IMR-90 (cell line): Measurements from ENCODE around the gene AS3MT. TPM values are rescaled to one million over a fixed set of nuclear protein-coding genes. Genes with fewer than 3 reads are reported as not detected.

ENCODE experiments used
- ATAC-seq: fragments of 200-7000 bp; cut with Tn5 transposase; 2 replicates; pipeline ENCODE4 v1.9.1; 2020; ENCODE audit warnings: low read depth, mild to moderate bottlenecking, moderate library complexity
- BruUV-seq: library from RNA; stranded (reverse); fragments of 400-500 nt; replicated peaks from 2 replicates; lab custom pipeline; 2021; lab: Mats Ljungman, UMichigan
- CTCF ChIA-PET: fragments of 300-600 bp; formaldehyde crosslinking; extraction: SDS; loops from one replicate; lab custom pipeline; 2021; ENCODE audit warnings: antibody characterized with exemption; lab: Yijun Ruan, JAX
- POLR2A ChIA-PET: fragments of 300-600 bp; sonication (Branson Sonifier 250); formaldehyde crosslinking; loops from one replicate; lab custom pipeline; 2022; ENCODE audit warnings: antibody characterized with exemption; ENCODE audit not compliant: unreplicated experiment; lab: Charles Lee
- DNase-seq: peaks from one replicate; pipeline ENCODE4 v3.0.0; 2013
- H2AFZ ChIP-seq: replicated peaks from 2 replicates; pipeline ENCODE3; 2013; ENCODE audit warnings: low read length, mild to moderate bottlenecking; ENCODE audit not compliant: poor library complexity
- H2AK5ac ChIP-seq: 2 replicates; pipeline ENCODE4 v1.6.1; 2013; ENCODE audit warnings: low read depth, low read length, inconsistent platforms
- H2AK9ac ChIP-seq: replicated peaks from 2 replicates; pipeline ENCODE3; 2013; ENCODE audit warnings: mild to moderate bottlenecking, low read depth, low read length, moderate library complexity; ENCODE audit not compliant: poor library complexity
- H2BK120ac ChIP-seq: 2 replicates; pipeline ENCODE4 v1.6.1; 2013; ENCODE audit warnings: low read depth, low read length, inconsistent platforms
- H2BK15ac ChIP-seq: 3 replicates; pipeline ENCODE4 v1.6.1; 2013; ENCODE audit warnings: low read depth, low read length, inconsistent platforms
- H2BK20ac ChIP-seq: 2 replicates; pipeline ENCODE4 v1.6.1; 2013; ENCODE audit warnings: low read depth, mild to moderate bottlenecking, inconsistent platforms, low read length, moderate library complexity
- H2BK5ac ChIP-seq: 2 replicates; pipeline ENCODE4 v1.6.1; 2013; ENCODE audit warnings: mild to moderate bottlenecking, low read depth, low read length, inconsistent platforms; ENCODE audit not compliant: poor library complexity, severe bottlenecking
- H3K14ac ChIP-seq: replicated peaks from 2 replicates; pipeline ENCODE4 v1.6.1; 2013; ENCODE audit warnings: low read depth, low read length, inconsistent platforms
- H3K18ac ChIP-seq: 2 replicates; pipeline ENCODE4 v1.6.1; 2013; ENCODE audit warnings: low read depth, low read length, control low read depth
- H3K23ac ChIP-seq: 2 replicates; pipeline ENCODE4 v1.6.1; 2013; ENCODE audit warnings: low read depth, low read length, inconsistent platforms
- H3K27ac ChIP-seq: 2 replicates; pipeline ENCODE4 v1.5.1; 2013; ENCODE audit warnings: mild to moderate bottlenecking, control low read depth, low read length; ENCODE audit not compliant: insufficient read depth
- H3K27me3 ChIP-seq: 2 replicates; pipeline ENCODE4 v1.6.1; 2013; ENCODE audit warnings: low read length; ENCODE audit not compliant: control insufficient read depth, insufficient read depth
- H3K36me3 ChIP-seq: 2 replicates; pipeline ENCODE4 v1.6.1; 2013; ENCODE audit warnings: low read length, mixed read lengths; ENCODE audit not compliant: control insufficient read depth, insufficient read depth
- H3K4ac ChIP-seq: 2 replicates; pipeline ENCODE4 v1.6.1; 2013; ENCODE audit warnings: low read depth, low read length, inconsistent platforms
- H3K4me1 ChIP-seq: 2 replicates; pipeline ENCODE4 v1.6.1; 2013; ENCODE audit warnings: low read length, mixed read lengths; ENCODE audit not compliant: control insufficient read depth, insufficient read depth
- H3K4me2 ChIP-seq: 2 replicates; pipeline ENCODE4 v1.6.1; 2013; ENCODE audit warnings: low read depth, mild to moderate bottlenecking, control low read depth, low read length, moderate library complexity
- H3K4me3 ChIP-seq: 2 replicates; pipeline ENCODE4 v1.5.1; 2013; ENCODE audit warnings: low read depth, mild to moderate bottlenecking, control low read depth, low read length, moderate library complexity; ENCODE audit not compliant: insufficient read depth
- H3K56ac ChIP-seq: 2 replicates; pipeline ENCODE4 v1.6.1; 2013; ENCODE audit warnings: low read length, inconsistent platforms; ENCODE audit not compliant: insufficient read depth; ENCODE audit errors: extremely low read depth
- H3K79me1 ChIP-seq, 2 experiments: 2 replicates each; pipeline ENCODE4 v1.6.1; 2013; ENCODE audit warnings: low read length in 2 of 2, inconsistent platforms in 1 of 2, low read depth in 1 of 2
- H3K9ac ChIP-seq: 2 replicates; pipeline ENCODE4 v1.6.1; 2013; ENCODE audit warnings: low read depth, low read length, control low read depth
- H3K9me1 ChIP-seq: 2 replicates; pipeline ENCODE4 v1.6.1; 2013; ENCODE audit warnings: low read length, inconsistent platforms; ENCODE audit not compliant: insufficient read depth
- H3K9me3 ChIP-seq: 2 replicates; pipeline ENCODE4 v1.6.1; 2013; ENCODE audit warnings: low read length; ENCODE audit not compliant: control insufficient read depth, insufficient read depth
- H4K20me1 ChIP-seq: 2 replicates; pipeline ENCODE4 v1.6.1; 2013; ENCODE audit warnings: low read length, inconsistent platforms; ENCODE audit not compliant: insufficient read depth
- H4K5ac ChIP-seq: 2 replicates; pipeline ENCODE4 v1.6.1; 2013; ENCODE audit warnings: mild to moderate bottlenecking, low read depth, low read length, control low read depth
- H4K8ac ChIP-seq, 2 experiments: 2 replicates each; pipeline ENCODE4 v1.6.1; 2013; ENCODE audit warnings: low read depth in 2 of 2, low read length in 2 of 2, control low read depth in 1 of 2, inconsistent platforms in 1 of 2
- H4K91ac ChIP-seq: 2 replicates; pipeline ENCODE4 v1.6.1; 2013; ENCODE audit warnings: low read depth, low read length, inconsistent platforms; ENCODE audit not compliant: insufficient read depth
- BHLHE40 ChIP-seq: fragments of 150-350 bp; IDR thresholded peaks from 2 replicates; pipeline ENCODE4 v1.6.1; 2016; ENCODE audit warnings: mild to moderate bottlenecking, low read depth, low read length
- CEBPB ChIP-seq: IDR thresholded peaks from 2 replicates; pipeline ENCODE4 v1.6.1; 2012; ENCODE audit warnings: low read depth, low read length, improper control_type of control experiment
- CHD1 ChIP-seq: IDR thresholded peaks from 2 replicates; pipeline ENCODE4 v1.6.1; 2012; ENCODE audit warnings: low read depth, low read length, improper control_type of control experiment
- ELK1 ChIP-seq: fragments of 150-350 bp; IDR thresholded peaks from 2 replicates; pipeline ENCODE4 v1.6.1; 2016; ENCODE audit warnings: low read depth, mild to moderate bottlenecking, low read length, moderate library complexity, borderline replicate concordance
- FOS ChIP-seq: fragments of 150-350 bp; IDR thresholded peaks from 2 replicates; pipeline ENCODE4 v1.6.1; 2016; ENCODE audit warnings: low read depth, low read length
- MAFK ChIP-seq: IDR thresholded peaks from 2 replicates; pipeline ENCODE4 v1.6.1; 2012; ENCODE audit warnings: low read depth, low read length, improper control_type of control experiment
- MAZ ChIP-seq: IDR thresholded peaks from 2 replicates; pipeline ENCODE4 v1.6.1; 2012; ENCODE audit warnings: low read depth, mild to moderate bottlenecking, low read length, improper control_type of control experiment, moderate library complexity, borderline replicate concordance
- MXI1 ChIP-seq: IDR thresholded peaks from 2 replicates; pipeline ENCODE4 v1.6.1; 2012; ENCODE audit warnings: low read depth, mild to moderate bottlenecking, low read length, moderate library complexity, borderline replicate concordance
- NFE2L2 ChIP-seq: fragments of 150-350 bp; IDR thresholded peaks from 2 replicates; pipeline ENCODE4 v1.6.1; 2016; ENCODE audit warnings: low read depth, mild to moderate bottlenecking, low read length
- POLR2A ChIP-seq: IDR thresholded peaks from 2 replicates; pipeline ENCODE4 v1.6.1; 2012; ENCODE audit warnings: mild to moderate bottlenecking, low read depth, low read length
- RAD21 ChIP-seq: IDR thresholded peaks from 2 replicates; pipeline ENCODE4 v1.6.1; 2012; ENCODE audit warnings: low read length, improper control_type of control experiment
- RCOR1 ChIP-seq: IDR thresholded peaks from 2 replicates; pipeline ENCODE4 v1.6.1; 2012; ENCODE audit warnings: mild to moderate bottlenecking, low read length, improper control_type of control experiment; ENCODE audit not compliant: insufficient replicate concordance
- RFX5 ChIP-seq: IDR thresholded peaks from 2 replicates; pipeline ENCODE4 v1.8.0; 2012; ENCODE audit warnings: low read depth, mild to moderate bottlenecking, low read length, moderate library complexity
- SMC3 ChIP-seq: fragments of 150-350 bp; IDR thresholded peaks from 2 replicates; pipeline ENCODE4 v1.6.1; 2016; ENCODE audit warnings: low read depth, mild to moderate bottlenecking, antibody characterized with exemption, low read length, moderate library complexity
- USF2 ChIP-seq: fragments of 150-350 bp; IDR thresholded peaks from 2 replicates; pipeline ENCODE4 v1.6.1; 2017; ENCODE audit warnings: mild to moderate bottlenecking, antibody characterized with exemption, low read length, low read depth
- WGBS, 2 experiments: methylation state at CpG; one replicate each; pipeline versions ENCODE4 v1.1.5 to v1.1.7; 2013; ENCODE audit warnings: missing lambda C conversion rate in 2 of 2; ENCODE audit not compliant: insufficient read length in 1 of 2; ENCODE audit errors: extremely low coverage in 2 of 2; 5-methylcytosine and 5-hydroxymethylcytosine counted together
- dilution Hi-C: fragments of 300-500 bp; cut with HindIII; formaldehyde crosslinking; loops from one replicate; pipeline ENCODE4 v1.14.3; 2018; ENCODE audit warnings: low sequenced_read_pairs; ENCODE audit not compliant: unreplicated experiment
- in situ Hi-C: fragments of 300-500 bp; cut with MboI; formaldehyde crosslinking; loops from 3 replicates; pipeline ENCODE4 v1.14.3; 2019; ENCODE audit warnings: low sequenced_read_pairs, inconsistent platforms, mixed read lengths
- intact Hi-C: fragments of 100-400 bp; cut with micrococcal nuclease; formaldehyde crosslinking; loops from 2 replicates; pipeline ENCODE4 v1.10.0; 2022
- polyA plus RNA-seq, 3 experiments: library from polyadenylated mRNA; depleted of rRNA; stranded (reverse); fragments of >200 nt; gene quantifications; 2 replicates each; pipeline ENCODE4 v1.2.3, GENCODE V29; 2012; ENCODE audit warnings: low replicate concordance in 1 of 3
- total RNA-seq: library from RNA; depleted of rRNA; stranded (reverse); fragments of >200 nt; gene quantifications from 2 replicates; pipeline ENCODE4 v1.2.3, GENCODE V29; 2012

Gene AS3MT
- total and polyA plus RNA-seq, 2 of the 4 experiments (the other 2 are of a cell fraction), result 2.7 to 3.6 TPM

GRCh38 chr10:102850025-102850518 is 19.2 kb upstream of the AS3MT start:
- CTCF ChIA-PET, result interaction anchor here (0.6 kb wide), 1 partner anchor 54 kb away, joined by 4 read pairs; no protein-coding TSS in a partner anchor
- Histone ChIP-seq H3K4me1 (no peaks in the 10 kb centered on the region), H3K23ac (no peak overlapping the region), H2BK5ac (no peak overlapping the region), H3K56ac (no peak overlapping the region), H3K9me3 (peaks cover 3% of the 10 kb centered on the region; the same call in 1 of the 2 replicates), H3K27me3 (peaks cover 2% of the 10 kb centered on the region; the same call in 1 of the 2 replicates), H3K9me1 (peaks cover 2% of the 10 kb centered on the region; the same call in 1 of the 2 replicates), H3K4me3 (no peak overlapping the region), H3K4ac (no peak overlapping the region), H2AK5ac (no peak overlapping the region), H4K8ac (no peak overlapping the region), H3K18ac (no peak overlapping the region), H4K20me1 (no peaks in the 10 kb centered on the region), H2AK9ac (no peak overlapping the region), H2BK120ac (no peak overlapping the region), H4K91ac (no peak overlapping the region), H3K27ac (no peak overlapping the region), H3K14ac (no peak overlapping the region), H4K5ac (no peak overlapping the region), H3K9ac (no peak overlapping the region), H2BK20ac (no peak overlapping the region), H3K4me2 (no peak overlapping the region), H3K79me1 (peaks cover 0 to 6% of the 10 kb centered on the region in 2 experiments; a peak in 1 of 4 replicates), H3K36me3 (no peaks in the 10 kb centered on the region), H2BK15ac (no peak overlapping the region), H2AFZ (no peak overlapping the region)
- intact Hi-C loops (no loop called here), in situ Hi-C loops (no loop called here), dilution Hi-C loops (no loop called here)
- TF ChIP-seq NFE2L2, result no peak
- TF ChIP-seq MAZ, result no peak
- no peak for TF ChIP-seq FOS
- no peak for TF ChIP-seq CEBPB
- TF ChIP-seq ELK1, result no peak
- no peak for TF ChIP-seq RAD21
- no peak for TF ChIP-seq CHD1
- TF ChIP-seq RFX5, result no peak
- TF ChIP-seq SMC3, result no peak
- TF ChIP-seq RCOR1, result no peak
- no peak for TF ChIP-seq POLR2A
- TF ChIP-seq BHLHE40, result no peak
- no peak for TF ChIP-seq USF2
- TF ChIP-seq MAFK, result no peak
- TF ChIP-seq MXI1, result no peak
- ATAC-seq (no peak), DNase-seq (no peak)
- no TSS peak for BruUV-seq
- no CpG with 5 or more reads among the region's 9 CpGs for WGBS, 2 experiments
- POLR2A ChIA-PET, result no interaction called here
